Memory B cell (primary cell): Measurements from ENCODE around the gene ZNF813.
A peak's percentile ranks its signal among the peaks of the same experiment; 100 is the strongest.
"Not testable (repeated sequence)": the region's sequence is repeated elsewhere in the genome, so short reads cannot be mapped to it uniquely, and the experiment has no call there.

Experiments used
- ATAC-seq: fragments of 150-1000 bp; cut with Tn5 transposase; 2 replicates; pipeline ENCODE4 v1.10.0; 2021; ENCODE audit warnings: low read depth, mild to moderate bottlenecking, moderate library complexity
- DNase-seq, 2 donors: peaks; one replicate each; pipeline ENCODE4 v3.0.0; 2022; ENCODE audit warnings: low spot score in 2 of 2
- H3K27ac Mint-ChIP-seq: one replicate; pipeline ENCODE4 v1.8.0; 2022; ENCODE audit warnings: mild to moderate bottlenecking, moderate library complexity, mixed read lengths
- H3K27me3 Mint-ChIP-seq: one replicate; pipeline ENCODE4 v1.8.0; 2022; ENCODE audit warnings: mixed read lengths
- H3K36me3 Mint-ChIP-seq: one replicate; pipeline ENCODE4 v1.8.0; 2022; ENCODE audit warnings: mild to moderate bottlenecking, mixed read lengths
- H3K4me1 Mint-ChIP-seq: one replicate; pipeline ENCODE4 v1.8.0; 2022; ENCODE audit warnings: mixed read lengths
- H3K4me3 Mint-ChIP-seq: one replicate; pipeline ENCODE4 v1.8.0; 2022; ENCODE audit warnings: mild to moderate bottlenecking, moderate library complexity, mixed read lengths
- H3K9me3 Mint-ChIP-seq: one replicate; pipeline ENCODE4 v1.8.0; 2022; ENCODE audit warnings: mixed read lengths

ZNF813 gene

GRCh38 chr19:53462861-53463260 lies 4.7 kb upstream of the ZNF813 start:
- H3K9me3 Mint-ChIP-seq = peaks cover 22% of the 10 kb centered on the region
- H3K36me3 Mint-ChIP-seq = peaks cover 12% of the 10 kb centered on the region
- H3K4me1 Mint-ChIP-seq = peaks cover 3% of the 10 kb centered on the region
- no peak overlapping the region for H3K4me3 Mint-ChIP-seq
- no peak overlapping the region for H3K27ac Mint-ChIP-seq
- H3K27me3 Mint-ChIP-seq = peaks cover 7% of the 10 kb centered on the region
- DNase-seq (no peak), ATAC-seq (no peak)

GRCh38 chr19:53463263-53463662 lies 4.3 kb upstream of the ZNF813 start:
- H3K9me3 Mint-ChIP-seq = peaks cover 22% of the 10 kb centered on the region
- no peak for DNase-seq
- ATAC-seq = no peak

GRCh38 chr19:53466726-53467484 lies 628 bp upstream of the ZNF813 start:
- peaks cover 7% of the 10 kb centered on the region for H3K27me3 Mint-ChIP-seq
- DNase-seq (no peak), ATAC-seq (peak; percentile 33)
- peaks cover 16% of the 10 kb centered on the region for H3K9me3 Mint-ChIP-seq
- peaks cover 22% of the 10 kb centered on the region for H3K36me3 Mint-ChIP-seq
- peaks cover 16% of the 10 kb centered on the region for H3K4me1 Mint-ChIP-seq
- peak overlapping the region; percentile 92 for H3K4me3 Mint-ChIP-seq
- no peak overlapping the region for H3K27ac Mint-ChIP-seq

More at GRCh38 chr19:53463263-53463662, 4.3 kb upstream of the ZNF813 start:
- H3K36me3 Mint-ChIP-seq = peaks cover 12% of the 10 kb centered on the region
- peaks cover 7% of the 10 kb centered on the region for H3K27me3 Mint-ChIP-seq
- no peak overlapping the region for H3K4me3 Mint-ChIP-seq
- no peak overlapping the region for H3K27ac Mint-ChIP-seq
- H3K4me1 Mint-ChIP-seq = peaks cover 5% of the 10 kb centered on the region

- Mint-ChIP-seq H3K9me3 (peaks cover 12% of the 10 kb centered on the region), H3K4me3 (peak overlapping the region; percentile 92), H3K36me3 (peaks cover 26% of the 10 kb centered on the region), H3K27ac (peak overlapping the region; percentile 81), H3K4me1 (peaks cover 13% of the 10 kb centered on the region)
- not testable (repeated sequence) for ATAC-seq, H3K27me3 Mint-ChIP-seq, DNase-seq
Measured at GRCh38 chr19:53468628-53469027, 1.1 kb downstream of the ZNF813 start.

GRCh38 chr19:53471916-53472315 lies 4.4 kb downstream of the ZNF813 start:
- no peak for DNase-seq
- peaks cover 10% of the 10 kb centered on the region for H3K9me3 Mint-ChIP-seq
- H3K27ac Mint-ChIP-seq = no peak overlapping the region
- ATAC-seq = no peak
- no peaks in the 10 kb centered on the region for H3K27me3 Mint-ChIP-seq
- H3K36me3 Mint-ChIP-seq = peaks cover 40% of the 10 kb centered on the region
- peaks cover 15% of the 10 kb centered on the region for H3K4me1 Mint-ChIP-seq
- H3K4me3 Mint-ChIP-seq = no peak overlapping the region

GRCh38 chr19:53474832-53475231 lies 7.3 kb downstream of the ZNF813 start:
- H3K27ac Mint-ChIP-seq, H3K9me3 Mint-ChIP-seq, H3K27me3 Mint-ChIP-seq, ATAC-seq, H3K4me3 Mint-ChIP-seq, H3K4me1 Mint-ChIP-seq, DNase-seq: not testable (repeated sequence)
- H3K36me3 Mint-ChIP-seq = peaks cover 56% of the 10 kb centered on the region

GRCh38 chr19:53475470-53475869 lies 7.9 kb downstream of the ZNF813 start:
- not testable (repeated sequence) for ATAC-seq, H3K4me3 Mint-ChIP-seq, H3K27ac Mint-ChIP-seq, H3K9me3 Mint-ChIP-seq, H3K4me1 Mint-ChIP-seq, H3K27me3 Mint-ChIP-seq, DNase-seq
- peaks cover 60% of the 10 kb centered on the region for H3K36me3 Mint-ChIP-seq

GRCh38 chr19:53483751-53484150 lies 16.2 kb downstream of the ZNF813 start:
- H3K27me3 Mint-ChIP-seq, H3K4me3 Mint-ChIP-seq, DNase-seq, H3K4me1 Mint-ChIP-seq, ATAC-seq, H3K27ac Mint-ChIP-seq: not testable (repeated sequence)
- Mint-ChIP-seq H3K36me3 (peaks cover 79% of the 10 kb centered on the region), H3K9me3 (peaks cover 16% of the 10 kb centered on the region)

- Mint-ChIP-seq H3K36me3 (peaks cover 72% of the 10 kb centered on the region), H3K27me3 (no peaks in the 10 kb centered on the region), H3K27ac (no peak overlapping the region), H3K4me1 (no peaks in the 10 kb centered on the region), H3K9me3 (peaks cover 13% of the 10 kb centered on the region), H3K4me3 (no peak overlapping the region)
- DNase-seq (no peak), ATAC-seq (no peak)
Measured at GRCh38 chr19:53485046-53486004, 17.8 kb downstream of the ZNF813 start.

- H3K36me3 Mint-ChIP-seq = peaks cover 53% of the 10 kb centered on the region
Measured at GRCh38 chr19:53492153-53492552, 24.6 kb downstream of the ZNF813 start.

GRCh38 chr19:53497311-53498023 lies 29.9 kb downstream of the ZNF813 start:
- H3K27ac Mint-ChIP-seq = not testable (repeated sequence)

More at GRCh38 chr19:53492153-53492552, 24.6 kb downstream of the ZNF813 start:
- no peak overlapping the region for H3K27ac Mint-ChIP-seq
- ATAC-seq (no peak), DNase-seq (no peak)
- no peaks in the 10 kb centered on the region for H3K4me1 Mint-ChIP-seq
- peaks cover 28% of the 10 kb centered on the region for H3K9me3 Mint-ChIP-seq
- no peak overlapping the region for H3K4me3 Mint-ChIP-seq
- H3K27me3 Mint-ChIP-seq = no peaks in the 10 kb centered on the region

GRCh38 chr19:53498024-53498395 lies 30.5 kb downstream of the ZNF813 start:
- not testable (repeated sequence) for H3K4me1 Mint-ChIP-seq, H3K4me3 Mint-ChIP-seq, DNase-seq, H3K27me3 Mint-ChIP-seq, ATAC-seq, H3K27ac Mint-ChIP-seq
- H3K36me3 Mint-ChIP-seq = peaks cover 16% of the 10 kb centered on the region
- H3K9me3 Mint-ChIP-seq = peaks cover 21% of the 10 kb centered on the region

More at GRCh38 chr19:53497311-53498023, 29.9 kb downstream of the ZNF813 start:
- DNase-seq, ATAC-seq, H3K4me1 Mint-ChIP-seq, H3K4me3 Mint-ChIP-seq, H3K27me3 Mint-ChIP-seq: not testable (repeated sequence)
- peaks cover 18% of the 10 kb centered on the region for H3K36me3 Mint-ChIP-seq
- H3K9me3 Mint-ChIP-seq = peaks cover 22% of the 10 kb centered on the region

- peaks cover 14% of the 10 kb centered on the region for H3K9me3 Mint-ChIP-seq
Measured at GRCh38 chr19:53503151-53503550, 35.6 kb downstream of the ZNF813 start.

More at GRCh38 chr19:53503151-53503550, 35.6 kb downstream of the ZNF813 start:
- not testable (repeated sequence) for ATAC-seq, DNase-seq, H3K4me1 Mint-ChIP-seq, H3K4me3 Mint-ChIP-seq, H3K36me3 Mint-ChIP-seq, H3K27me3 Mint-ChIP-seq, H3K27ac Mint-ChIP-seq
